SH-SY5Y (cell line): ENCODE data around the gene VAMP2.

ENCODE experiments used
- GATA2 ChIP-seq: IDR thresholded peaks from 2 replicates; pipeline ENCODE4 v1.6.1; 2011; ENCODE audit warnings: mild to moderate bottlenecking, low read depth, low read length
- GATA3 ChIP-seq: IDR thresholded peaks from 2 replicates; pipeline ENCODE4 v1.6.1; 2011; ENCODE audit warnings: low read depth, mild to moderate bottlenecking, low read length, moderate library complexity

- TF ChIP-seq GATA3 (no peak), GATA2 (no peak)
These were observed 38.9 kb downstream of the VAMP2 start, which contains the start of gene HES7 for GRCh38 chr17:8123695-8124349.
